HG03565 (cell line): ENCODE results near the gene XKR3.
"Not testable (repeated sequence)": the region's sequence is repeated elsewhere in the genome, so short reads cannot be mapped to it uniquely, and the experiment has no call there.

ENCODE experiments used
- ATAC-seq: cut with Tn5 transposase; IDR thresholded peaks from one replicate; pipeline ENCODE4 v1.9.1; 2021; ENCODE audit warnings: mild to moderate bottlenecking, moderate library complexity; ENCODE audit not compliant: unreplicated experiment

XKR3 gene

DNA sequence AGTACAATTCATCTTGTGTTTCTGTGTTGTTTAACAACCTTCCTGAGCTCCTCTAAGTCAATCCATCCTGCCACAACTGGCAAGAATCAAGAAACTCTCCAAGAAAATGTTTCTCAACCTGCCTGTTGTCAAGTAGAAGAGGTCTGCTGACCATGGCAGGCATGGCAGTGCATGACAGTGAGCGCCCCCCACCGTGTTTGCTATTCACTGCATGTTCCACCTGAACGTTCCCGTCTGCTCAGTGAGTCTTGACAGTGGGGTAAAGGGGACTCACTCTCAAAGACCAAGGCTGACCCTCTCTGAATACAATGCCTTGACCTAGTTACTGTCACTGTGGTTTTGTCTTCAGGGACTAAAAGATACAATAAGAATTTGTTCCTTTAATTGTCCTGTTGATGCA lies 75.9 kb downstream of the XKR3 start:
- not testable (repeated sequence) for ATAC-seq

DNA sequence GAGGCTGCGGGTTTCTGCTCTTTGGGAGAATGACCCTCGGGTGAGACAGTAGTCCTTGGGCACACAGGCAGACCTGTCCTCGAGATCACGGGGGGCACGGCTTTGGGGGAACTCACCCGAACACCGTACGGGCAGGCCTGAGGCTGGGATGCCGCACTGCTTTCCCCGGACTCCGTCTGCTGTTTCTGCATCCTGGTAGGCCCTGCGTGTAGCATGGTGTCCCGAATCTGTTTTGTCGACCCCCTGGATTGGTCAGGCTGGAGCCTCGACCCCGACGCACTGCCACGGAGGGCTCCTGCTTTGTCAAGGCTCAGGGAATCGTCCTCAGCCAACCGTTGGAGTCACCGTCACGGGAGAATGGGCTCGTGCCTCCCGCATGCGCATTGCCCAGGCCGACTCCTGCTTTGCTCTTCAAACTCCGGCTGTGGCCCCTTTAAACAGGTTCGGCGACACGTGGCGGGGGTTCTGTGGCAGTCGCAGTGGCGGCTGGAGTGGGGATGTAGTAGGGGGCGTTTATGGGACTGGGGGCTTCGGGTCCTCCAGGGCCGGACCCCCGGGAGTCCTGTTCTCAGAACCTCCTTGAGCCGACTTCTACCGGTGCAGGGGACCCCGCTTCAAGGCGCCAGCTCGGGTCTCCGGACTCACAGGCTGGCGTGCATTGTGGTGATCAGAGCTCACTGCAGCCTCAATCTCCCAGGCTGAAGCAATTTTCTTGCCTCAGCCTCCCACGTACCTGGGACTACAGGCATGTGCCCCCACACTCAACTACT lies 76.9 kb downstream of the XKR3 start:
- ATAC-seq, result not testable (repeated sequence)

DNA sequence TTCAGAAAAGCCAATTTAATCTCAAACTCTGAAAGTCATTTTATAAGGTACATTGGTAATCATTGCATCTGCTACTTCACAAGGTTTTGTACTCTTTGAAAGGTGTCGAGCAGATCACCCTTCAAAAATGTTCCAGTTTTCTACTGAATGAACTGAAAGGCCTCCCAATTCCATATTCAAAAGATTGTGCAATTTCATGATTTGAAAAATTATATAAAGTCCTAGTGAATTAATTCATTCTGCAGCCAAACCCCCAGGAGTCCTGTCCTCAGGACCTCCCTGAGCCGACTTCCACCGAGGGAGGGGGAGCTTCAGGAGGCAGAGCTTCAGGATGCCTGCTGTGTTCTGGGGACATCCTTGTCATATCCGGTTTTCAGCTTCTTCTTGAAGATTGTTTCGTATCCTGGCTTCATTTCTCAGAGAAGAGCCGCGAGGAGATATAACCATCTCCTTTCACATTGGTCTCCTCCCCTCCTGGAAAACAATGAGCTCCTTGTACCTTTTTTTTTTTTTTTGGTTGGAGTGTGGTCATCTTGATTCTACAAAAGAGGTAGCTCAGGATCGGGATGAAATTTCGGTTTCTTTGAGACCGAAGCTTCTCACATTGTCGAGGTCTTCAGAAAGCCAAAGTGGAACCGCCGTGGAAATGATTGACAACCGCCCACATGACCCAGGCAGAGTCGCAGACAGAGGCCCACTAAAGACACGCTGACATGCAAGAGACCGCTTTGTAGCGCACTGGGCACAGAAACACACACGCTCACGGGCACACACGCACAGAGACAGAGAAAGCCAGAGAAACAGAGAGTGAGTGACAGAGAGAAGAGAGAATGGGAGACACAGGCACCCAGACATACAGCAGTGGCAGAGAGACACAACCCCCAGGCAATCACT lies 77.7 kb downstream of the XKR3 start:
- not testable (repeated sequence) for ATAC-seq

DNA sequence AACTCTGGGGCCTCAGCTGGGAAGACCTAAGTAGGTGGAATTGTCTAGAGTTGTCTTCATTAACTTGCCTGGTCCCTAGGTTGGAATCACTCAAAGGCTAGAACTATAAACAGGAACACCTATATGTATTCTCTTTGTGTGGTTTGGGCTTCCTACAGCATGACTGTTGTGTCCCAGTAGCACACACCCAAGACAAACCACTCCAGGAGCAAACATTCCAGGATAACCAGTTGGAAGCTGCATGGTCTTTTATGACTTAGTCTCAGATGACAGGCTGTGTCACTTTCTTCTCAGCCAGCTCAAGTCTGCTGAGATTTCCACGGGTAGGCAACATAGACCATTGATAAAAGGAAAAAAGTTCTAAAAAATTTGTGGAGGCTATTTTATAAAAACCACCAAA lies 90.9 kb downstream of the XKR3 start:
- not testable (repeated sequence) for ATAC-seq
